C4-2B (cell line): ENCODE data around the gene PARP3.

Experiments
- CTCF ChIP-seq: fragments of 450-650 bp; conservative IDR thresholded peaks from 2 replicates; pipeline ENCODE4 v1.5.1; 2017; ENCODE audit warnings: mild to moderate bottlenecking
- ZFX ChIP-seq: fragments of 450-650 bp; IDR thresholded peaks from 2 replicates; pipeline ENCODE4 v1.6.1; 2017

- TF ChIP-seq CTCF (no peak), ZFX (no peak)
These were observed 4.6 kb downstream of the PARP3 start for GRCh38 chr3:51946796-51947195.
